GM23338 (cell line): ENCODE results near the gene DNMT1. TPM values are rescaled to one million over a fixed set of nuclear protein-coding genes. Genes with fewer than 3 reads are reported as not detected.

Source experiments
- ATAC-seq: fragments of 200-7000 bp; cut with Tn5 transposase; 3 replicates; pipeline ENCODE4 v1.9.1; 2020
- DNase-seq: peaks from one replicate; pipeline ENCODE4 v3.0.0-alpha.2; 2015; ENCODE audit warnings: low spot score
- H2AFZ ChIP-seq: fragments of 200-600 bp; sonication (generic); 2 replicates; pipeline ENCODE4 v1.8.0; 2016; ENCODE audit warnings: antibody characterized with exemption, mild to moderate bottlenecking, moderate library complexity
- H3F3A ChIP-seq: fragments of 200-600 bp; sonication (generic); replicated peaks from 2 replicates; pipeline ENCODE4 v1.8.0; 2017; ENCODE audit warnings: antibody characterized with exemption, mixed run types, low read depth
- H3K27ac ChIP-seq: fragments of 200-600 bp; sonication (generic); 2 replicates; pipeline ENCODE4 v1.6.1; 2016; ENCODE audit warnings: low read depth
- H3K27me3 ChIP-seq: fragments of 200-600 bp; sonication (generic); 2 replicates; pipeline ENCODE4 v1.8.0; 2016; ENCODE audit warnings: mild to moderate bottlenecking, mixed run types, moderate library complexity; ENCODE audit not compliant: insufficient read depth
- H3K36me3 ChIP-seq: fragments of 200-600 bp; sonication (generic); 2 replicates; pipeline ENCODE4 v1.8.0; 2016; ENCODE audit warnings: mild to moderate bottlenecking; ENCODE audit not compliant: insufficient read depth
- H3K4me1 ChIP-seq: fragments of 200-600 bp; sonication (generic); 2 replicates; pipeline ENCODE4 v1.8.0; 2016; ENCODE audit warnings: mild to moderate bottlenecking, moderate library complexity; ENCODE audit not compliant: insufficient read depth
- H3K4me2 ChIP-seq: fragments of 200-600 bp; sonication (generic); 2 replicates; pipeline ENCODE4 v1.7.1; 2017; ENCODE audit warnings: mixed run types
- H3K4me3 ChIP-seq: fragments of 200-600 bp; sonication (generic); 2 replicates; pipeline ENCODE4 v1.6.1; 2016; ENCODE audit warnings: mixed run types
- H3K79me2 ChIP-seq: fragments of 200-600 bp; sonication (generic); replicated peaks from 2 replicates; pipeline ENCODE4 v1.8.0; 2017; ENCODE audit warnings: mild to moderate bottlenecking; ENCODE audit not compliant: insufficient read depth
- H3K9me2 ChIP-seq: fragments of 200-600 bp; sonication (generic); 2 replicates; pipeline ENCODE4 v1.8.0; 2017; ENCODE audit not compliant: insufficient read depth
- H4K20me1 ChIP-seq: fragments of 200-600 bp; sonication (generic); replicated peaks from 2 replicates; pipeline ENCODE4 v1.8.0; 2017; ENCODE audit warnings: mild to moderate bottlenecking; ENCODE audit not compliant: insufficient read depth
- H3K27ac Mint-ChIP-seq: 2 replicates; pipeline ENCODE4 v1.8.0; 2020; ENCODE audit warnings: inconsistent platforms, mild to moderate bottlenecking, moderate library complexity, mixed read lengths
- H3K27me3 Mint-ChIP-seq: 3 replicates; pipeline ENCODE4 v1.8.0; 2022; ENCODE audit warnings: low read depth, mild to moderate bottlenecking, moderate library complexity, mixed read lengths, inconsistent platforms; ENCODE audit not compliant: insufficient read depth, poor library complexity
- H3K36me3 Mint-ChIP-seq: 3 replicates; pipeline ENCODE4 v1.8.0; 2021; ENCODE audit warnings: low read depth, mild to moderate bottlenecking, inconsistent platforms, moderate library complexity, mixed read lengths
- H3K4me1 Mint-ChIP-seq: 3 replicates; pipeline ENCODE4 v1.8.0; 2020; ENCODE audit warnings: mild to moderate bottlenecking, inconsistent platforms, mixed read lengths
- H3K4me3 Mint-ChIP-seq: 3 replicates; pipeline ENCODE4 v1.8.0; 2021; ENCODE audit warnings: moderate library complexity, mild to moderate bottlenecking, inconsistent platforms, mixed read lengths
- H3K9me3 Mint-ChIP-seq: 3 replicates; pipeline ENCODE4 v1.8.0; 2020; ENCODE audit warnings: moderate library complexity, mild to moderate bottlenecking, inconsistent platforms, mixed read lengths
- CREB1 ChIP-seq: fragments of 250-450 bp; sonication (Bioruptor Pico); IDR thresholded peaks from 2 replicates; pipeline ENCODE4 v1.5.0; 2020; ENCODE audit warnings: low read depth, mild to moderate bottlenecking, moderate library complexity
- CTCF ChIP-seq, 2 experiments: fragments of 200-600 bp in 1 of 2; sonication (generic) in 1 of 2; conservative IDR thresholded peaks; 2 replicates each; pipeline versions ENCODE4 v1.5.1 to v1.6.1; 2016 to 2017; ENCODE audit warnings: antibody characterized with exemption in 2 of 2, low read depth in 2 of 2, mild to moderate bottlenecking in 2 of 2, moderate library complexity in 1 of 2
- ETS1 ChIP-seq: IDR thresholded peaks from 2 replicates; pipeline ENCODE4 v1.6.1; 2016; ENCODE audit warnings: antibody characterized with exemption
- EZH2 ChIP-seq: fragments of 200-600 bp; sonication (generic); IDR thresholded peaks from one replicate; pipeline ENCODE4 v1.8.0; 2017; ENCODE audit warnings: antibody characterized with exemption, mild to moderate bottlenecking, low read depth; ENCODE audit not compliant: unreplicated experiment
- EZH2phosphoT487 ChIP-seq: fragments of 200-600 bp; sonication (generic); IDR thresholded peaks from one replicate; pipeline ENCODE4 v1.8.1; 2018; ENCODE audit warnings: antibody characterized with exemption; ENCODE audit not compliant: unreplicated experiment
- JUNB ChIP-seq: IDR thresholded peaks from one replicate; pipeline ENCODE4 v1.6.1; 2016; ENCODE audit warnings: antibody characterized with exemption; ENCODE audit not compliant: unreplicated experiment
- NANOG ChIP-seq: IDR thresholded peaks from 2 replicates; pipeline ENCODE4 v1.6.1; 2016; ENCODE audit warnings: antibody characterized with exemption, borderline replicate concordance
- STAT1 ChIP-seq: IDR thresholded peaks from one replicate; pipeline ENCODE4 v1.6.1; 2016; ENCODE audit warnings: antibody characterized with exemption; ENCODE audit not compliant: unreplicated experiment
- ZNF114 ChIP-seq: fragments of 250-450 bp; sonication (Bioruptor Pico); IDR thresholded peaks from 2 replicates; pipeline ENCODE4 v1.5.0; 2020; ENCODE audit warnings: mild to moderate bottlenecking, moderate library complexity
- ZNF331 ChIP-seq: fragments of 250-450 bp; sonication (Bioruptor Pico); IDR thresholded peaks from 2 replicates; pipeline ENCODE4 v1.5.0; 2020; ENCODE audit warnings: low read depth, mild to moderate bottlenecking, moderate library complexity
- ZNF462 ChIP-seq: fragments of 250-450 bp; sonication (Bioruptor Pico); IDR thresholded peaks from 2 replicates; pipeline ENCODE4 v1.5.0; 2020; ENCODE audit warnings: mild to moderate bottlenecking, moderate library complexity
- polyA plus RNA-seq: library from polyadenylated mRNA; unstranded; fragments of >200 nt; fragmentation: Nextera tagmentation; extraction: Ambion mirVana; gene quantifications from 2 replicates; pipeline ENCODE4 v1.2.1, GENCODE V29; 2016
- total RNA-seq: library from RNA; depleted of rRNA; stranded (reverse); fragments of >200 nt; shearing (Covaris generic); gene quantifications from 2 replicates; pipeline ENCODE4 v1.2.3, GENCODE V29; 2014
- TF ChIP-seq, protein P1 (sequence below): IDR thresholded peaks from one replicate; pipeline ENCODE4 v1.6.1; 2018; ENCODE audit warnings: antibody characterized with exemption; ENCODE audit not compliant: unreplicated experiment

The DNMT1 gene
- total and polyA plus RNA-seq, 2 experiments from 2014 or later, result 238 to 589 TPM

GRCh38 chr19:10217085-10217484 lies 22.3 kb upstream of the DNMT1 start:
- no peak overlapping the region for H3K27ac Mint-ChIP-seq
- no peak for DNase-seq
- H3K4me3 ChIP-seq, result no peak overlapping the region
- no peaks in the 10 kb centered on the region for H3K27me3 Mint-ChIP-seq
- ATAC-seq, result no peak
- no peaks in the 10 kb centered on the region for H3K9me3 Mint-ChIP-seq
- H3K27me3 ChIP-seq, result no peaks in the 10 kb centered on the region
- H3K4me1 ChIP-seq, result no peaks in the 10 kb centered on the region
- H3F3A ChIP-seq, result no peaks in the 10 kb centered on the region
- H3K27ac ChIP-seq, result no peak overlapping the region
- no peak for TF ChIP-seq EZH2
- no peak for TF ChIP-seq JUNB
- no peak for TF ChIP-seq ZNF114 (CRISPR knock-in tag)
- TF ChIP-seq ZNF331 (CRISPR knock-in tag), result no peak
- no peak for TF ChIP-seq NANOG
- TF ChIP-seq STAT1, result no peak
- TF ChIP-seq CREB1, result no peak
- TF ChIP-seq ETS1, result no peak
- TF ChIP-seq, protein P1, sequence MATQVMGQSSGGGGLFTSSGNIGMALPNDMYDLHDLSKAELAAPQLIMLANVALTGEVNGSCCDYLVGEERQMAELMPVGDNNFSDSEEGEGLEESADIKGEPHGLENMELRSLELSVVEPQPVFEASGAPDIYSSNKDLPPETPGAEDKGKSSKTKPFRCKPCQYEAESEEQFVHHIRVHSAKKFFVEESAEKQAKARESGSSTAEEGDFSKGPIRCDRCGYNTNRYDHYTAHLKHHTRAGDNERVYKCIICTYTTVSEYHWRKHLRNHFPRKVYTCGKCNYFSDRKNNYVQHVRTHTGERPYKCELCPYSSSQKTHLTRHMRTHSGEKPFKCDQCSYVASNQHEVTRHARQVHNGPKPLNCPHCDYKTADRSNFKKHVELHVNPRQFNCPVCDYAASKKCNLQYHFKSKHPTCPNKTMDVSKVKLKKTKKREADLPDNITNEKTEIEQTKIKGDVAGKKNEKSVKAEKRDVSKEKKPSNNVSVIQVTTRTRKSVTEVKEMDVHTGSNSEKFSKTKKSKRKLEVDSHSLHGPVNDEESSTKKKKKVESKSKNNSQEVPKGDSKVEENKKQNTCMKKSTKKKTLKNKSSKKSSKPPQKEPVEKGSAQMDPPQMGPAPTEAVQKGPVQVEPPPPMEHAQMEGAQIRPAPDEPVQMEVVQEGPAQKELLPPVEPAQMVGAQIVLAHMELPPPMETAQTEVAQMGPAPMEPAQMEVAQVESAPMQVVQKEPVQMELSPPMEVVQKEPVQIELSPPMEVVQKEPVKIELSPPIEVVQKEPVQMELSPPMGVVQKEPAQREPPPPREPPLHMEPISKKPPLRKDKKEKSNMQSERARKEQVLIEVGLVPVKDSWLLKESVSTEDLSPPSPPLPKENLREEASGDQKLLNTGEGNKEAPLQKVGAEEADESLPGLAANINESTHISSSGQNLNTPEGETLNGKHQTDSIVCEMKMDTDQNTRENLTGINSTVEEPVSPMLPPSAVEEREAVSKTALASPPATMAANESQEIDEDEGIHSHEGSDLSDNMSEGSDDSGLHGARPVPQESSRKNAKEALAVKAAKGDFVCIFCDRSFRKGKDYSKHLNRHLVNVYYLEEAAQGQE, result no peak
- TF ChIP-seq EZH2phosphoT487, result no peak
- no peak for TF ChIP-seq CTCF (conservative IDR thresholded peaks at IDR 0.05; ENCODE audit: low read depth in 2 of 2)
- TF ChIP-seq ZNF462 (CRISPR knock-in tag), result no peak
- H3K9me2 ChIP-seq, result no peaks in the 10 kb centered on the region; the same call in 1 of the 2 replicates
- H3K4me3 Mint-ChIP-seq, result no peak overlapping the region
- H2AFZ ChIP-seq, result no peak overlapping the region
- no peaks in the 10 kb centered on the region for H3K36me3 ChIP-seq
- H3K79me2 ChIP-seq, result no peaks in the 10 kb centered on the region
- H3K4me2 ChIP-seq, result no peak overlapping the region
- no peaks in the 10 kb centered on the region for H3K36me3 Mint-ChIP-seq
- H4K20me1 ChIP-seq, result no peaks in the 10 kb centered on the region
- peaks cover 14% of the 10 kb centered on the region; the same call in 2 of the 3 replicates for H3K4me1 Mint-ChIP-seq
